Amygdala (tissue), 56 donors: Measurements from ENCODE around the gene AP1B1.

Source experiments
- DNase-seq, 56 donors: peaks; one replicate each; lab custom pipeline; 2025; lab: John Stamatoyannopoulos, UW

Gene AP1B1

GRCh38 chr22:29315286-29316140, 72.9 kb downstream of the AP1B1 start, which contains the start of gene RASL10A:
Gene RASL10A (minus strand): TSS chr22:29315697. CDS start chr22:29315246, 451 bp downstream.
- peak in 1 of 56 donors; percentile 44 for DNase-seq

GRCh38 chr22:29314537-29315285, 73.7 kb downstream of the AP1B1 start:
- no peak for DNase-seq

- no peak for DNase-seq
Observed at GRCh38 chr22:29313576-29314466, 74.5 kb downstream of the AP1B1 start.

- peak in 20 of 56 donors; percentile 24 to 70 (median 46) for DNase-seq
Observed at GRCh38 chr22:29313126-29313575, 75.2 kb downstream of the AP1B1 start.

GRCh38 chr22:29312218-29313125, 75.9 kb downstream of the AP1B1 start:
- DNase-seq = no peak

- peak in 4 of 56 donors; percentile 37 to 62 (median 50) for DNase-seq
Observed at GRCh38 chr22:29311464-29312217, 76.7 kb downstream of the AP1B1 start.

GRCh38 chr22:29310863-29311339, 77.5 kb downstream of the AP1B1 start:
- DNase-seq = peak in 55 of 56 donors; percentile 43 to 97 (median 90)

- peak in 1 of 56 donors; percentile 73 for DNase-seq
Observed at GRCh38 chr22:29310065-29310862, 78.1 kb downstream of the AP1B1 start.

- DNase-seq = no peak
Observed at GRCh38 chr22:29309332-29310064, 78.9 kb downstream of the AP1B1 start.

GRCh38 chr22:29308791-29309262, 79.5 kb downstream of the AP1B1 start:
- DNase-seq = no peak

- no peak for DNase-seq
Observed at GRCh38 chr22:29308148-29308790, 80.1 kb downstream of the AP1B1 start.

GRCh38 chr22:29307596-29308147, 80.7 kb downstream of the AP1B1 start:
- no peak for DNase-seq

GRCh38 chr22:29306835-29307595, 81.4 kb downstream of the AP1B1 start:
- DNase-seq = peak in 33 of 56 donors; percentile 27 to 76 (median 58)

GRCh38 chr22:29306175-29306834, 82.1 kb downstream of the AP1B1 start, which contains the start of gene GAS2L1:
Gene GAS2L1 (plus strand): TSS chr22:29306650. CDS start chr22:29308106, 1,456 bp downstream.
- peak in 45 of 56 donors; percentile 31 to 81 (median 61) for DNase-seq
